Left ventricle myocardium superior (tissue), 1 donor: ENCODE results near the gene WDSUB1. TPM values are rescaled to one million over a fixed set of nuclear protein-coding genes. Genes with fewer than 3 reads are reported as not detected.

Experiments used
- ATAC-seq: fragments of 200-7000 bp; cut with Tn5 transposase; one replicate; pipeline ENCODE4 v1.9.1; 2020; ENCODE audit warnings: mild to moderate bottlenecking, moderate library complexity
- DNase-seq: peaks from one replicate; pipeline ENCODE4 v3.0.0-alpha.2; 2020
- intact Hi-C: fragments of 100-400 bp; cut with micrococcal nuclease; formaldehyde crosslinking; loops from one replicate; pipeline ENCODE4 v1.11.0; 2022
- long read RNA-seq: library from polyadenylated mRNA; unstranded; transcript quantifications from one replicate; pipeline ENCODE4 v2.0.0, GENCODE V29; 2021
- total RNA-seq: library from RNA; stranded (reverse); fragmentation: NEBNext Ultra II Directional; extraction: Animal tissue kit (Norgen Biotek cat#: 25700); gene quantifications from one replicate; pipeline ENCODE4 v1.2.1, GENCODE V29; 2021
- donor health status: DM: no; HTN: yes; CAD: no; lungs with severe emphysema.

WDSUB1 gene, protein sequence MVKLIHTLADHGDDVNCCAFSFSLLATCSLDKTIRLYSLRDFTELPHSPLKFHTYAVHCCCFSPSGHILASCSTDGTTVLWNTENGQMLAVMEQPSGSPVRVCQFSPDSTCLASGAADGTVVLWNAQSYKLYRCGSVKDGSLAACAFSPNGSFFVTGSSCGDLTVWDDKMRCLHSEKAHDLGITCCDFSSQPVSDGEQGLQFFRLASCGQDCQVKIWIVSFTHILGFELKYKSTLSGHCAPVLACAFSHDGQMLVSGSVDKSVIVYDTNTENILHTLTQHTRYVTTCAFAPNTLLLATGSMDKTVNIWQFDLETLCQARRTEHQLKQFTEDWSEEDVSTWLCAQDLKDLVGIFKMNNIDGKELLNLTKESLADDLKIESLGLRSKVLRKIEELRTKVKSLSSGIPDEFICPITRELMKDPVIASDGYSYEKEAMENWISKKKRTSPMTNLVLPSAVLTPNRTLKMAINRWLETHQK
- 12.1 TPM for total RNA-seq
- long read RNA-seq, transcript WDSUB1-202 (11 exons, 1,912 nt), result major isoform, 19 of 46 reads
- long read RNA-seq, transcript WDSUB1-201 (7 exons, 1,535 nt), result minor isoform, 6 of 46 reads
- long read RNA-seq, partial matches to known transcripts, result 2 of 46 reads
- long read RNA-seq, other reads (novel, unspliced or antisense), result 19 of 46 reads

DNA sequence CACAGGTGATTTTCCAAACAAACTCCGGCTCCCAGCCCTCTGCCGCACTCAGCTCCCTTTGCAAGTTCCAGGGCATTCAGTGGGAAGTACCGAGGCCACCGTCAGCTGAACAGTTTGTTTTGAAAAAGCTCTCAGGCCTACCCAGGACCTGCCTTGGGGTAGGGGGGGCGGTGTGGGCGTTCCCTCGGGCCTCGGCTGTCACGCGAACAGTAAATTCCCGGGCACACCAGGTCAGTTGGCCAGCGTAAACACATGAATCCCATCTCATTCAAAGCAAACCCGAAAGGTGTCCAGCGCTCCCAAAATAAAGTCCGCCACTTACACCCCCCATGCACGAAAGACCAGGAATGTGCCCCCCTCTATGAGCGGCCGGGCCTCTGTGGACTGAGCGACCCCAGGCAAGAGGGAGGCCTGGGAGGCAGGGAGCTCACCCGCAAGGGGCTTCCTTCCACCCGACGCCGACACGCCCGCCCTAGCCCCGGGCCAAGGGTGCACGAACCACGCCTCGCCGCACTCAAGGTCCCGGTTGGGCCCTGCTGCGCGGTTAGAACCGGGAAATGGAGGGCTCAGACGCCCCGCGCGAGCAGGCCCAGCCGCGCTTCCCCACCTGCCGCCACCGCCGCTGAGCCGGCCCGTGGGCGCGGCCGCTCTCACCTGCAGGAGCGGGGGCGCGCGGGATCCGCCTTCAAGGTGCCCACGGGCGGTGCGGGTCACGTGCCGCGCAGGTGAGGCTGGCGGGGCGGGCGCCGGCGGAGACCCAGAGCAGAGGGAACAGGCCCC, at the start of gene WDSUB1:
TSS of gene WDSUB1 (minus strand) at position 775 of the 780 bp plus-strand sequence. CDS start 3,634 bp downstream, outside the sequence.
- peak; percentile 82 for DNase-seq
- ATAC-seq, result peak; percentile 66
- intact Hi-C loops, result no loop called here

DNA sequence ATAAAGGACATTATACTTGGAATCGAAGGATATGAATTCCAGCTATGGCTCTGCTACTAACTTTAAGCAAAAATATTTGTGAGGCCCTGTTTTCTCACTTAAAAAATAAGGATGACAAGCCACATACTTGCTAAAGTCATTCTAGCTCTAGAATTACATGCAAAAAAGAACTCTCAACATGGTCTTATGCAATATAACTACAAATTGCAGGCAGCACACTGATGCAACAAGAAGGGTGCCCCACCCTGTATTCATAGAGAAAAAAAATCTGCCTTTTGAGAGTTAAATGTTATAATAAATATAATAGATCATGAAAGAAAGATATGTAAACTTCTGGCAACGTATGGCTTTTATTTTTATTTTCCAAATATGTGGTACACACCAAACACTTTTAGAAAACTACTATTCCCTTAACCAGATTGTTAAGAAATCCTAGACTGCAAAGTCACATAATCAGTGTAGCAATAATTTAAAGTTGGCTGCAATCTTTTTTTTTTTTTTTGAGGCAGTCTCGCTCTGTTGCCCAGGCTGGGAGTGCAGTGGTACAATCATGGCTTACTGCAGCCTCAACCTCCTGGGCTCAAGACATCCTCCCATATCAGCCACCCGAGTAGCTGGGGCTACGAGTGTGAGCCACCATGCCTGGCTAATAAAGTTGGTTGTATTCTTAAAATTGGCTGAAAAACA, 40.2 kb upstream of the WDSUB1 start:
- DNase-seq, result no peak
- intact Hi-C loops, result no loop called here
- peak; percentile 38 for ATAC-seq

- no peak for DNase-seq
- no peak for ATAC-seq
- intact Hi-C loops, result no loop called here
Observed at GRCh38 chr2:159322419-159322818, 35.9 kb upstream of the WDSUB1 start.

DNA sequence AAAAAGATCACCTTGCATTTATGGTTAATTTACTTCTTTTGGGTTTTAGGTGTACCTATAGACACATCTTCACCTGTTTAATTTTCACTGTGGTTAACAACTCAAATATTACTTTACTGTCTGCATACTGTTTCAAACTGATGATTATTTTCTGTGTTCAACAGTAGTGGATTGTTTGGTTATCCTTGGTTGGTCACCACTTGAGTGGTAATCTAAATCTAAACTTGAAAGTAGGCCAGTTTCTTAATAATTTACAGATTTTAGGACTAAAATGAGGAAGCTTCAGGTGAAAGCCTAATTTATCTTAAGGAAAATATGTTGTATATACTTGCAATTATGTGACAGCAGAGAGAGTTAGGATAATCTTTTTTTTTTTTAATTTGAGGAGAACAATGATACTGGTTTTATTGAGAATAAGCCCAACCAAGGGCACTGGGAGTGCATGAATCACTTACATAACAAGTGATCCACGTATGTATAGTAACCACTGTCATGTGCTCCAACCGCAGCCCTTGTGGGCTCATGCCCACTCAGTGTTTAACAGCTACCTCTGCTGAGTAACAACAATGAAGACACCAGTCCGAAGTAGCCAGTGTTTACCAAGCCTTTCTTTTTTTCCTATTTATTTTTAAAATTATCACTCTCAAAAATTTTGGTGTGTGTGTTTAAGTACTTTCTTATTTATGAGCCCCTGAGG, 31.0 kb upstream of the WDSUB1 start:
- DNase-seq (no peak), ATAC-seq (no peak)
- intact Hi-C loops, result no loop called here

GRCh38 chr2:159307942-159308341, 21.4 kb upstream of the WDSUB1 start:
- no peak for ATAC-seq
- no peak for DNase-seq
- intact Hi-C loops, result no loop called here

GRCh38 chr2:159300586-159300985, 14.1 kb upstream of the WDSUB1 start:
- no peak for ATAC-seq
- intact Hi-C loops, result no loop called here
- DNase-seq, result no peak

- ATAC-seq, result no peak
- DNase-seq, result no peak
- intact Hi-C loops, result no loop called here
Observed at GRCh38 chr2:159298967-159299366, 12.5 kb upstream of the WDSUB1 start.

- DNase-seq (no peak), ATAC-seq (no peak)
- intact Hi-C loops, result no loop called here
Observed at GRCh38 chr2:159297042-159297707, 10.7 kb upstream of the WDSUB1 start.

- ATAC-seq, result no peak
- intact Hi-C loops, result no loop called here
- no peak for DNase-seq
Observed at GRCh38 chr2:159292157-159292556, 5.7 kb upstream of the WDSUB1 start.

DNA sequence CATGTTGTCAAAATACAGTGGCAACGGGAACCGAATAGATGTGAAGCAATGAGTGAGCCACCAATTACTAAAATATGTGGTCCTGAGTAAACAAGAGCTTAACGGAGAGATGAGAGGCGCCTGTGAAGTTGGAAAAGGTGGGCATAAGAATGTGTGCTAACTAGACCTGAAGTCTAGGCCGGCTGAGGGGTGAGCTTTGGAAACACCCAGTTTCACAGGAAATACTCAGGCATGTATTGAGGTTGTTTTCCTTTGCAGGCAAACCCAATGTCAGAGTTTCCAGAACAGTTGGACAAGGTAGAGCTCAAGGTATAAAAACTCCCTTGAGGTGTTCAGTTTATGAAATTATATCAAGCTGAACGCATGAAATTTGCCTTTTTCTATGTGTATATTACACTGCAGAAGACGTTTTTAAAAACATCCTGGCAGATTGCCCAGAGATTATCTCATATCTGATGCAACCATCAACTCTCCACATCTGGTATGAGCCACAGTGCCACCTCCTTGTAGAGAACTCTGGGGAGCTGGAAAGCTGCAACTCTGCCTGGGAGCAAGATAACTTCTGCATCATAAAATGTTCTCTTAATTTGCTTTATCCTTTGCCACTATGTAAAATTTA, 3.9 kb upstream of the WDSUB1 start:
- no peak for DNase-seq
- no peak for ATAC-seq
- intact Hi-C loops, result no loop called here

DNA sequence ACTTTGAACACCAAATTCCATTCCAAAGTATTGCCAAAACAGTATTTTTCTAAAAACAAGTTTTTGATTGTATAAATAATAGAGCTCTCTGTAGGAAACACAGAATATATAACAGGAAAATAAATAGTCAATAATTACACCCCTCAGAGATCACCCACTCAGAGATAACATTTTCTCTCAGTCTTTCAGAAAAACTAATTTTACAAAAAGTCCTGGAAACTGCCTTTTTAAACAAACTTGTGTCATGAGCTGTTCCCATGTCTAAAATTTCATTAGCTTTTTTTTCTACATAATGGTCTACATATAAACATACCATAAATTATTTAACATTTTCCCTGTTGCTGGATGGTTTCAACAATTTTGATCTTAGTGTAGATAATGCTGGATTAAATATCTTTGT, 1.2 kb upstream of the WDSUB1 start:
- no peak for DNase-seq
- no peak for ATAC-seq
- intact Hi-C loops, result no loop called here

GRCh38 chr2:159286709-159287441, 372 bp upstream of the WDSUB1 start:
- ATAC-seq, result peak; percentile 99
- peak; percentile 100 for DNase-seq
- intact Hi-C loops, result no loop called here

- DNase-seq, result no peak
- no peak for ATAC-seq
- intact Hi-C loops, result no loop called here
Observed at GRCh38 chr2:159285433-159285832, 1.1 kb downstream of the WDSUB1 start.

- ATAC-seq (no peak), DNase-seq (no peak)
- intact Hi-C loops, result no loop called here
Observed at GRCh38 chr2:159283529-159283928, 3.0 kb downstream of the WDSUB1 start.

GRCh38 chr2:159281002-159281401, 5.5 kb downstream of the WDSUB1 start:
- ATAC-seq, result no peak
- intact Hi-C loops, result no loop called here
- no peak for DNase-seq

DNA sequence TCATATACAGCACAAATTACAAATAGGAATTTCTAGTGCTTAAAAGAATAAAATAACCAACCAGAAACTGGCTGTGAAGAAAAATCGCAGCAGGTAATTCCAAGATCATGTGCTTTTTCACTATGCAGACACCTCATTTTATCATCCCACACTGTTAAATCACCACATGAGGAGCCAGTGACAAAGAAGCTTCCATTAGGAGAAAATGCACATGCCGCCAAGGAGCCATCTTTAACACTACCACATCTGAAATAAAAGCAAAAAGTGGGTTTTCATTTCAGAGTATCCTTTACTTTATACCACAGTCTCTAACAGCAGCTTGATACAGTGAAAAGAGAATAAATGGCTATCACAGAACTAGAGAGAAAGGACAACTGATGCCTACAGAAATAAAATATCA, 6.8 kb downstream of the WDSUB1 start:
- ATAC-seq (no peak), DNase-seq (no peak)
- intact Hi-C loops, result no loop called here

DNA sequence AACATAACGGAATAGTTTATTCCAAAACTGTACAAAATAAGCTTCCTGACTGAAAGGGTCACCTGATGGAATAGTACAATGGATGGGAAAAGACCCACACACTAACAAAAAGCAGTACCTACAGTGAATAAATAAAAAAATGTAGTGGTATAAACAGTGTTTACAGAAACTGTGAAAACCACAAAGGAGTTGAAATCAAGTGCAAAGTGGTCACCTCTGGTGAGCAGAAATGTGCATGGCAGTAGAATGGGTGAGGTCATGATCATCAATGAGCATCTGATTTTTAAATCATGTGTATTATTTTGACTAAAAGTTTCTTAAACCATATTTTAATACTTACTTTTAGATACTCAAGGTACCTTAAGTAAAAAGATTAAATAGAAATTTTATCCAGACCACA, 11.4 kb downstream of the WDSUB1 start:
- no peak for ATAC-seq
- intact Hi-C loops, result no loop called here
- DNase-seq, result no peak
